HG03432 (cell line): ENCODE measurements around the gene PPCS.

Experiments
- ATAC-seq: cut with Tn5 transposase; IDR thresholded peaks from one replicate; pipeline ENCODE4 v1.9.1; 2021; ENCODE audit warnings: mild to moderate bottlenecking, moderate library complexity; ENCODE audit not compliant: unreplicated experiment

Gene PPCS

DNA sequence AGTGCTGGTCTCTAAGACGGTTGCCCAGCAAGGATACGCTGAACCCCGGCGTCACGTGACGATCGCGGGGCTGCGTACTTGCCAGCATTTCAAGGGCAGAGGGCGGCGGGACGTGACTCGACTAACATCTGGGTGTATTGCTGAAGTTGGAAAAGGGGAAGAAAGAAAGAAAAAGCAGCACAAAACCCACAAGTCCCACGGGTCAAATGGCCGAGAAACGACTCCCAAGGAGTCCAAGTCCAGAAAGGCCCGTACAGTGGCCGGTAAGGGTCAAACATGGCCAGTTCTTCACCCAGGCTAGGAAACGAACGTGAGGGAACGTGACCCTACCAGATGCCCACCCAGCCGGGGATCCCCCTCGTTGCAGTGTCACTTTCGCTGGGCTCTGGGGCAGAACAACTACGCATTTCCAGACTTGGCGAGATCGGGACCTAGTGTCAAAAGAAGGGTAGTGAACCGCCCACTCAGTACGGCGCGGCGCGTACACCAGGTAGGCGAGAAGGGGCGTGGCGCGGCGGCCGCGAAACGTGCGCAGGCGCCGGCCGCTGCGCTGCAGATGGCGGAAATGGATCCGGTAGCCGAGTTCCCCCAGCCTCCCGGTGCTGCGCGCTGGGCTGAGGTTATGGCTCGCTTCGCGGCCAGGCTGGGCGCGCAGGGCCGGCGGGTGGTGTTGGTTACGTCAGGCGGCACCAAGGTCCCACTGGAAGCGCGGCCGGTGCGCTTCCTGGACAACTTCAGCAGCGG lies at the start of gene PPCS, which contains the start of gene ZMYND12:
Gene PPCS, plus strand, starts transcription at position 534 of the 744 bp plus-strand sequence. Its CDS starts 23 bp downstream, at position 557.
Gene ZMYND12, minus strand, starts transcription at position 13 of the 744 bp plus-strand sequence. CDS start 25 bp downstream, outside the sequence.
- peak; percentile 87 for ATAC-seq

GRCh38 chr1:42414551-42415496 lies 41.5 kb upstream of the PPCS start:
- ATAC-seq = no peak

DNA sequence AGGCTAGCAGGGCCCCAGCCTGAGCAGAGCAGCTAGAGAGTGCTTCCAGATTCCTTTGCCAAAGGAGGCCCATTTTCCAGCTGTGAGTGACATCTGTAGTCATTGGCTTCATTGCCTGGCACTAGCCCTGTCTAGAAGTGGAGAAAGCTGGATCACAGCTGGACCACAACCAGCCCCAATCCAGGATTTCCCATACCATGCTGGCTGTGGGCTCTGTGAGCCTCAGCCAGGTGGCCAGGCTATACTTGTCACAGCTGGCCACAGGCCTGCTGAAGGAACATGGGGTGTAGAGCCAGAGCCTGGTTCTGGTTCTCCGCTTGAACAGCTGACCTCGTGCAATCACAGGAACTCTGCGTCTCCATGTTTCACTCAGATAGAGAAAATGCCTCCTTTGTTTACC lies 39.2 kb upstream of the PPCS start:
- ATAC-seq = no peak

DNA sequence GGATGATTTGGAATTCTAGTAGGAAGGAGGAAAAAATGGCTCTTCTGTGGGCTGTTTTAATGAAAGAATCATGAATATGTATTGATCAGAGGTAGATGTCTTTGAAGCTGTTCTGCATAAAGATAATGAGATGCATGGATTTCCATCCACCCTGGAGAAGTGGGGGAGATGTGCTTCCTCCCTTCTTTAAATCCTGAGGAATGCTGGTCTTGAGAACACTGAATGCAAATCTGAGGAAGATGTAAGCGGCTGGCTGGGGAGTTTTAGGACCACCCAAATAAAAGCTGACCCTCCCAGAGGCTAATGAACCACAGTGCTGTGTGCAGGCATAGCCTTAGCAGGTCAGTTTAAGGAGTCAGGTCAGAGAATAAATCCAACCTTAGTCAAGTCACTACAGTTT lies 37.8 kb upstream of the PPCS start:
- ATAC-seq = no peak

- no peak for ATAC-seq
These were observed 37.1 kb upstream of the PPCS start for GRCh38 chr1:42419126-42419821.

DNA sequence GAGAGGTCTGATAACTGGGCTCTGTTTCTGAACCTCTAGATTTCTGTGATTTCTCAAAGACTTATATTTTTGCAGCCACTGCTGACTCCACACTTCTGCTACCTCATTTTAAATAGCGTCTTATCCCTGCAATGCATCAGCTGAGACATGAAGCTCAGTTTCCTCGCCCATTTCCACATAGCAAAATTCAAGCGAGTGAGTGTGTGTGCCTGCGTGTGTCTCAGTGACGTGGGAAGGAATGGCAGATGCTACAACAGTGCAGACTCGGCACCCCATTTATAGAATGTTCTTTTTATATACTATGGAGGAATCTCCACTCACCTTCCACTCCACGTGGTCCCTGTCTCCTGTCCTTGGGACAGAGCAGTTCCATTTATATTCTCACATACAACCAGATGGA lies 36.2 kb upstream of the PPCS start:
- no peak for ATAC-seq

- no peak for ATAC-seq
These were observed 35.3 kb upstream of the PPCS start for GRCh38 chr1:42420911-42421585.

DNA sequence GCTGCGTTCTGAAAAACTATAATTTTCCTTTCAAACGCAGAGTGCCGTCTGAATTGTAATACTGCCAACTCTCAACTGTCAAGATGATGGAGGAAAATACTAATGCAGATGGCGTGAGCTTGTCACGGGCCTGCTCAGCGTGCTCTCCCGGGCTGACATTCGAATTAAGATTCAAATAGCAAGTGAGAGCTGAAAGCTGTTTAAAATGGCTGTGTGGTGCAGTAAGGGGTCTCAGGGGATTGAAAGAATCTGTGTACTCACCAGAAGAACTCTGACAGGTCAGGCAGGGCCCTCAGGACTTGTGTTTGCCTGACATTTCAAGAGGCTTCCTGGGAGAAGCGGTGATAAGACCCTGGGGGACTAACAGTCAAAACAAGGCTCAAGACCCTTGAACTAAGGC lies 33.6 kb upstream of the PPCS start:
- no peak for ATAC-seq

- no peak for ATAC-seq
These were observed 32.7 kb upstream of the PPCS start for GRCh38 chr1:42423681-42424080.

DNA sequence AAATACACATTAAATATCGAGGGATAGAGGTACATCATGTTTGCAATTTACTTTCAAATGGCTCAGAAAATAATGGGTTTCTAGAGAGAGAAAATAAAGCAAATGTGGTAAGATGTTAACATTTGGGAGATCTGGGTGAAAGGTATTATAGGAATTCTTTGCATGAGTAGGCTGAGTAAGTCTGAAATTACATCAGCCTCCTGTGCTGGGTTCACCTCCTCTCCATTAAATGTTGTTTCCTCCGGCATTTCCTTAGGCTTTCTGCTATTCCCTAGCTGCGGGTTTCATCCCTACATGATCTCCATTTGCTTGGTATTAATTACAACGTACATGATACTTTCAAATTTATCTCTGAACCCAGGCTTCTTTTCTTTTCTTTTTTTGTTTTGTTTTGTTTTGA lies 32.1 kb upstream of the PPCS start:
- ATAC-seq = no peak

DNA sequence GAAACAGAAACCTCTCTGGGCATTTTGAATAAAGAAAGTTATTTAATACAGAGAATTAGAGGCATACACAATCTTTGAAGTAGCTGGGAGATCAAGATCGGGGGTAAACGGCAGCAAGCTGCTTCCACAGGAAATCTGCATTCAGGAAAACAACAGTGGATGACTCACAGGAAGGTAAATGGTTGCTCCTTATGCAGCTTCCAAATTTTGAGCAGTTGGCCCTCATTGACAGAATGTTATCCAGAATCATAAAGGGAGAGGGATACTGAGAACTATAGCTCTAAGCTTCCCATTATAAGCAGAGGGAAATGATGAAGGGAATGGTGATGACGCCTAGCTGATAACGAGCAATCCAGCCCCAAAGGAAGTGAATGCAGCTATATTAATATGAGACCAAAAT lies 29.1 kb upstream of the PPCS start:
- no peak for ATAC-seq

DNA sequence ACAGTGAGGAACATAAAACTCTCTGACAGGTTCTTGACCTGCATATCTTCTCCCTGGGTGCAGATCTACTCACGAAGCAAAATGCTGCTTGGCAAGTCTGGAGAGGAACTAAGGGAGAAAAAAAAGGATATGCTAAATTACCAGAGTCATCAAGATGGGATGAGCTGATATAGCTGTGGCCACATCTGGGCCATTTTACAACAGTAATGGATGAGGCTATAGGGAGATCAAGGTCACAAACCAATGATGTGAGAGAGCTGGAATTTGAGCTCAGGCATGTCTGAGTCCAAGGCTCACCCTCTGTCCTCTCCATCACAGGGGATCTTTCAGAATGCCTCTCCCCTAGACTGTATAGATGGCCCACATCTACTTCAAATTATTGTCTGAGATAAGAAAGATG lies 26.7 kb upstream of the PPCS start:
- ATAC-seq = no peak

GRCh38 chr1:42430286-42431135 lies 25.8 kb upstream of the PPCS start:
- no peak for ATAC-seq

DNA sequence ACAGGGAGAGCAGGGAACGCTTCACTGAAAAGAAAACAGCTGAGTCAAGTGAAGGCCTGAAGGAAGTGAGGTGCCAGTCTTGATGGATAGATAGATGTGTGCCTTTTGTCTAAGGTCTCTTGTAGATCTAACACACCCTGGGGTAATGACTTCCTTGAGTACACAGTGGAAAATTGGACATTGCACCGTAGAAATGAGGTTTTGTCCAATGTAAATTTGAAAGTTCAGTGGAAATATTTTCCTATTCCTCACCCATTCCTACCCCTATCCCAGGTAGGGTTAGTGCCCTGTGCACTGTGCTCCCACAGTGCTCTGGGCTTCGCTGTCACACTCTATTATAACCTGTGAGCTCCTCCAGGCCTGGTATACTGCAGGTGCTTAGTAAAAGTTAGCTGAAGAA lies 24.8 kb upstream of the PPCS start:
- no peak for ATAC-seq

DNA sequence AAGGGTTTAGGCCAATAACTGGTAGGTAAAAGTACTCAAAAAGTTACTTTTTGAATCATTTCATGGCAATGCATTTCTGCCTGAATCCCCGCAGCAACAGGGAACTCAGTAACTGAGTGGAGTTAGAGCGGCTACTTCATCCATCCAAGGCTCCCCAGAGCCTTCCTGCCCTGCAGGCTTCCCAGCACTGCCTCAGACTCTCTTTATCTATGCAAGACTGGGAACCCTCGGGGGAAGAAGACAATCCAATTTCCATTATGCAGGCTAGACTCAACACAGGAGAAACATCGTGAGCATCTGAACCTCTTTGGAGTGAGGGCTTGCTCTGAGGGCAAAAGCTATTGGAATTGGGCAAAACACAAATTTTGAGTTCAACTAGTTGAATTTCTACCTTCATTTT lies 23.6 kb upstream of the PPCS start:
- ATAC-seq = no peak

GRCh38 chr1:42433369-42433768 lies 23.0 kb upstream of the PPCS start:
- ATAC-seq = no peak

DNA sequence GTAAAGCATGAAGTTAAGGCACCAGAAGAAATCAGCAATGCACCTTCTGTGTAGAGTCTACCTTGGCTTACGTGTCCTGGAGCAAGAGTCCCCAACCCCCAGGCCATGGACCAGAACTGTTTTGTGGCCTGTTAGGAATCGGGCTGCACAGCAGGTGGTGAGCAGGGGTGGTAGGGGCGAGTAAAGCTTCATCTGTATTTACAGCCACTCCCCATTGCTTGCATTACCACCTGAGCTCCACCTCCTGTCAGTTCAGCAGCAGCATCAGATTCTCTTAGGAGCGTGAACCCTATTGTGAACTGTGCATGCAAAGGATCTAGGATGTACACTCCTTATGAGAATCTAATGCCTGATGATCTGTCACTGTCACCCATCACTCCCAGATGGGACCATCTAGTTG lies 22.0 kb upstream of the PPCS start:
- no peak for ATAC-seq

GRCh38 chr1:42439940-42440339 lies 16.4 kb upstream of the PPCS start:
- no peak for ATAC-seq

- no peak for ATAC-seq
These were observed 13.7 kb upstream of the PPCS start for GRCh38 chr1:42442662-42443061.

- no peak for ATAC-seq
These were observed 7.1 kb upstream of the PPCS start for GRCh38 chr1:42449256-42449655.
